22Rv1 (cell line): ENCODE results near the gene GAREM1.

Experiments used
- ZFX ChIP-seq: fragments of 450-650 bp; IDR thresholded peaks from 2 replicates; pipeline ENCODE4 v1.6.1; 2017; ENCODE audit warnings: antibody characterized with exemption, borderline replicate concordance
- TF ChIP-seq, protein P1 (sequence below): fragments of 450-650 bp; IDR thresholded peaks from 2 replicates; pipeline ENCODE4 v1.5.1; 2017; ENCODE audit warnings: mild to moderate bottlenecking

DNA sequence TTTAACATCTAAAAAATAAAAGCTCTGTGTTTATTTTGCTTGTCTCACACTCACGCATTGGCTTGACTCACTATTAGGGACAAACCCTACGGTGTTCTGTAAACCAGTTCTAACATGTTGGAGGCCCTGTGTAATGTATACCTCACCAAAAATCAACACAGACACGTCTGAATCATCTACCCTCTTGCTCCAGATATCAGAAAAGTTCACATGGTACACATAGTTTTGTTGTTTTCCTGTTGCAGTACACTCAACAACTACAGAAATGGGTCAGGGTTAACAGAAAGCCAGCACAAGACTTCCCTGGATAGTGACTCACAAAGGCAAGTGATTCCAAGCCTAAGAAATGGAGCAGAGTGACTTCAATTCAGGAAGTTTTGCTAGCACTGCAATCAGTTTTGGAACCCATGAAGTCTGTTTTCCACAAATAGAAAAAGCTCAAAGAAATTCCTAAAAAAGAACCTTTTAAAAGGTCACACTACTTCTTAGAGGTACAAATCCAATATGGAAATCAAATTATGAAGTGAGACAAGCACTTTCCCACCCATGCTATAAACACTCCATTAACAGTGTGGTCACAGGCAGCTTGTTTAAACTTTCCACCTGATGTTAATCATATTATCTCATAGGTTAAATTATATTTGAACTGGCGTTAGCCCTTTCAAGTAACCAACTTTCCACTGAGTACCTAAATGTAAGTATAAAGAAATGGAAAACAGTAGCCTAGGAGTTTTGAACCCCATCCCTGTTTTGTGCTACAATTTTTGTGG lies 87.4 kb downstream of the GAREM1 start:
- TF ChIP-seq, protein P1, sequence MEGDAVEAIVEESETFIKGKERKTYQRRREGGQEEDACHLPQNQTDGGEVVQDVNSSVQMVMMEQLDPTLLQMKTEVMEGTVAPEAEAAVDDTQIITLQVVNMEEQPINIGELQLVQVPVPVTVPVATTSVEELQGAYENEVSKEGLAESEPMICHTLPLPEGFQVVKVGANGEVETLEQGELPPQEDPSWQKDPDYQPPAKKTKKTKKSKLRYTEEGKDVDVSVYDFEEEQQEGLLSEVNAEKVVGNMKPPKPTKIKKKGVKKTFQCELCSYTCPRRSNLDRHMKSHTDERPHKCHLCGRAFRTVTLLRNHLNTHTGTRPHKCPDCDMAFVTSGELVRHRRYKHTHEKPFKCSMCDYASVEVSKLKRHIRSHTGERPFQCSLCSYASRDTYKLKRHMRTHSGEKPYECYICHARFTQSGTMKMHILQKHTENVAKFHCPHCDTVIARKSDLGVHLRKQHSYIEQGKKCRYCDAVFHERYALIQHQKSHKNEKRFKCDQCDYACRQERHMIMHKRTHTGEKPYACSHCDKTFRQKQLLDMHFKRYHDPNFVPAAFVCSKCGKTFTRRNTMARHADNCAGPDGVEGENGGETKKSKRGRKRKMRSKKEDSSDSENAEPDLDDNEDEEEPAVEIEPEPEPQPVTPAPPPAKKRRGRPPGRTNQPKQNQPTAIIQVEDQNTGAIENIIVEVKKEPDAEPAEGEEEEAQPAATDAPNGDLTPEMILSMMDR: no peak
- TF ChIP-seq ZFX: no peak
